ENCODE data around the gene EXOG. TPM values are rescaled to one million over a fixed set of nuclear protein-coding genes. Genes with fewer than 3 reads are reported as not detected.

Gene EXOG
- total and polyA plus RNA-seq, 2 of the 13 experiments (the other 11 are each of a cell fraction or from before 2014, with no cell fraction given) = 5.5 to 9.5 TPM

GRCh38 chr3:38497031-38497430, 891 bp downstream of the EXOG start (continued):
- TF ChIP-seq ZBTB26 (CRISPR knock-in tag; IDR thresholded peaks at IDR 0.05; ENCODE audit: borderline replicate concordance) (no peak), SATB2 (CRISPR knock-in tag; IDR thresholded peaks at IDR 0.05) (no peak), ZHX1 (CRISPR knock-in tag; IDR thresholded peaks at IDR 0.05; ENCODE audit: low read depth) (no peak), GTF3A (CRISPR knock-in tag; conservative IDR thresholded peaks at IDR 0.05) (no peak), ZNF646 (CRISPR knock-in tag; IDR thresholded peaks at IDR 0.05) (no peak), ZNF878 (CRISPR knock-in tag; IDR thresholded peaks at IDR 0.05) (no peak)
